Raji (cell line): ENCODE results near the gene PLXNA2.

Experiments
- POLR2A ChIP-seq: IDR thresholded peaks from 2 replicates; pipeline ENCODE4 v1.6.1; 2011; ENCODE audit warnings: low read depth, low read length, control low read depth; ENCODE audit not compliant: insufficient read depth

PLXNA2 gene

DNA sequence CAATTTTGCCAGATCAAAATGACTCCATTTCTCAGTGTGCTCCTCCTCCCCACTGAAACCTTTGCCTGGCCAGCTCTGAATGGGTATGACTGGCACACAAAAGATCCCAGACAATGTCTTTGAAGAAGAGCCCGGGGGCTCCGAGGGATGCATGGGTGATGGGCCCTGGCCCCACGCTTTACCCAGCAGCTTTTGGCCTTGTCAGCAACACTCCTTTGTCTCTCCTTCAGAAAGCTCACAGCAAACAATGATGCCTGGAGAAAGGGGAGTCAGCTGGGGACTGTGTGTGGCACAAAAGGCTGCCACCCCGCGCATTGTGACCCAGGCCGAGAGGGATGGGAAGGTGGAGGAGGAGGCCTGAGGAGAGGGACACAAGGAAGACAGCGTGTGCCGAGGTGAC, 45.9 kb downstream of the PLXNA2 start:
- no peak for TF ChIP-seq POLR2A

DNA sequence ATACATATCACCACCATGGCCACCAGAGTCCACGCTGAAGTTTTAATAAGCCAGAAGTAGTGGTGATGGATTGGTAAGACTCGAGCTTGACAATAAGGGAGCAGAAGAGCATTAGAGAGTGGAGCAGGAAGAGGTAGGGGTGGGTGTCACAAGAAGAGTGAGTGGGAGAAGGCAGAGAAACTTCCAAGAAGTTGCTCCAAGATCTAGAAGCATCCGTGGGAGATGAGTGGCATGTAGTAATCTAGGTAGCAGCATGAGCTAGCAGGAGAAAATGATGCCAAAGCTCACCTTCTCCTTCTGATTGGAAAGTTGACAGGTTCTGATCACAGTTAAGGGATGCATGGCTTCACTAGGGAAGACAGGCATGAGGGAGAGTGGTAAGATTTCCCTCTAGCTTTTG, 49.2 kb downstream of the PLXNA2 start:
- TF ChIP-seq POLR2A = no peak

DNA sequence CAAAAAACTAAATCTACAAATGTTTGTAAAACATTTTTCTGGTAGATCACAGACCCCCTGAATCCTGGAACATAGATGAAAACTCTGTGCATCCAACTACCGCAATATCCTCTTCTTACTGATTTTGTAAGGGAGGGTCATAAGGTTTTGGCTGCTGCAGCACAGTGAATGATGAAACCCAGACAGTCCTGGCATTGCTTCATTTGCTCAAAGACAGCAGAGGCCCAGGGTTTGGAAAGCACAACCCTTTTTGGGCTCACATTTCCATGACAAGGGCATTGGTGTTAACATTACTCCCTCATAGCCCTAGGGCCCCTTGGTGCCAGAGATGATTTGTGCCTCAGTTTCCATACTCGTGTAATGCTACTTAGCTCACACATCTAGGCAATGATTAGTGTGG, 51.2 kb downstream of the PLXNA2 start:
- TF ChIP-seq POLR2A = no peak

DNA sequence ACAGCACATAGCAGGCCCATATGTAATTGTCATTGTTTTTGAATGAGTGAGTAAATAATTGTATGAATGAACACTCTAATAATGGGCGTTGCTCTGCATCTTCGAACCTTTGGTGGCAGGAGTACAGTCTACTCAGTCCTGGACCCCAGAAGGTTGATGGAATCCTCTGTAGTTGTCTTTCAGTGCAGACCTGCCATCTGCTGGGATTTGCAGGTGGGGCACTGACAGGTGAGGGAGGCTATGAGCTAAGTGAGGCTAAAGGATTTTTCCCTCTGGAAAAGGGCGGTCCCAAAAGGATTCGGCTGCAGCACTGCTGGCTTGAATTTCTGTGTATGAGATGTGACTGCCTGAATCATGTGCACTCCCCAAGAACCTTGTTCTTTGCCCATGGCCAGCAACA, 53.4 kb downstream of the PLXNA2 start:
- TF ChIP-seq POLR2A = no peak

DNA sequence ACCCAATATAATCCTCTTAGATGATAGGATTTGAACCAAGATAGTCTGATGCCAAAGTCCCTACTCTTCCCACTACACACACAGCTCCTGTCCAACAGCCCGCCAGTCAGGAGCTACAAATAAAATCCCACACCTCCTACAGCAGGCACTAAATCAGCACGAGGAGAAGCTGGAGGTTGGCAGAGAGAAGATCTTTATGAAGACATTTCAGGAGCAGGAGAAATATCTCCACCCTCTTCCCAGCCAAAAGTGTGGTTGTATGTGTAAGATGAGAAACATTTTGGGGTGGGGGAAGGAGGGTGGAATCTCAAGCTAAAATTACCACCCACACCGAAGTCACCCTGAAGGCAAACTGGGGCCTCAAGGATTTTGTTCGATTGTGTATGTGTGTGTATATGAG, 54.5 kb downstream of the PLXNA2 start:
- TF ChIP-seq POLR2A = no peak

DNA sequence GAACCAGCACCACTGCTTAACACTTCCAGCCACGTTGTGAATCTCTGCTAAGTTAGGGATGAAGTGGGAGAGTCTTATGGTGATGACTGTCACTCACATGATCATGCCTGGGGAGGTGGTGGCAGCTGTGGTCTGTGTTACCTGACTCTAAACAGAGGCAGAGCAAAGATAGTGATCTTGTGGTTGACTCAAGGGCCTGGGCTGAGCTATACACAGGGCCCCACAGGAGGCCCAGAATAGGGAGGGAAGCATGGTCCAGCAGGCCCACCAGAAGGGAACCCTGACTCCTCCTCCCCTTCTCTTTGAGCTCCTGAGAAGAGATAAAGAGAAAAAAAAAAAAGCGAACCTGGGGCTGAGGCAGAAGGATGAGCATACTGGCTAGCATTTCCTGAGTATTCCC, 55.0 kb downstream of the PLXNA2 start:
- no peak for TF ChIP-seq POLR2A

DNA sequence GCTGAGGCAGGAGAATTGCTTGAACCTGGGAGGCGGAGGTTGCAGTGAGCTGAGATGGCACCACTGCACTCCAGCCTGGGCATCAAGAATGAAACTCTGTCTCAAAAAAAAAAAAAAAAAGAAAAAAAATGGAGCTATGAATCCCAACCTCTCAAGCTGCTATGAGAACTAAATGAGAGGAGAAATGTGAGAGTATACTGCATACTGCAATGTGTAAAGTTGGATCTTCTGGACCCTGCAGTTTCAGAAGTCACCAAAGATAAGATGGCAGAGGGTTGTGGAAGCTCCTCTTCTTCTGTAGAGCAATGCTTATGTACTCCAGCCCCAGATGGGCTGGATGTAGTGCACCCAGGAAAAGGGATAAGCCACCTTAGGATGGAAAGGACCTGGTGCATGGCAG, 55.6 kb downstream of the PLXNA2 start:
- TF ChIP-seq POLR2A = no peak

DNA sequence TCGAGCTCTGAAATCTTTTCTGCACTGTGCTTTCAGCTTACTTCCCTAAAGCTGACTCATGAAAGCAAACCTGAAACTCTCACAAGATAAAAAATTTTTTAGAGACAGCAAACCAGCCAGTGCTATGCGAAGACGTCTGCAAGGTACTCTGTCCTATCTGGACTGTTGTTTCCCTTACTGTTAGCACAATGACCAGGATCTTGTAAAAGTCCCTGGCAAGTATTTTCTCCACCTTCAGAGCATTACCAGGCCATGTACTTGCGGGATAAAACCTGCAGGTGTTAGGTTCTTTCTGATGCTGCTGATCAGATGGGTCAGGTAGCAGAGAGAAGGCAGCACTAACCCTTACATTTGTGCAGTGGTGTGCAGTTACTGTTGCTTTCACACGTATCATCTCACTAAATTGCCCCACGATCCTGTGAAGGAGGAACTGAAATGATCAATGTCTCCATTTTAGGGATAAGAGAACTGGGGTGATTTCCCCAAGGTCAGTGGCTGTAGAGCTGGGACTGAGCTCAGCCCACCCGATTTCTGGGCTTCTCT, 56.6 kb downstream of the PLXNA2 start:
- TF ChIP-seq POLR2A = no peak

DNA sequence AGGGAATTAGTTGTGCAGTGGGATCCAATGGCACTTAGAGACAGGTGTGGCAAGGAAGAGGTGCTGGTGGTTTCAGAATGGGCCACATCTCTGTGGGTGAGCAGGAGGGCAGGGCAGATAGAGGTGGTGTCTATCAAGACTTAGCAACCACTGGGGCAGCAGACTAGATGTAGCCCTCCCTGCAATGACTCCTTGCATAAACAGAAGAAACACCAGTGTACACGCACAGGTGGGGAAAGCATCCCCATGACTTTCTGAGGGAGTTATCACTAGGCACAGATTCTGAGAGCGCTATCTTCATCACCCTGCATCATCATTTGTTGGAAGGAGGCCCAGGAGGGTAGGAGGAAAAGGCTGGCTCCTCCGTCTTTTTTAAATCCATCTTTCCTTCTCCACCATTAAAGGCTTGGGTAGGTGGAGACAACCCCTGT, 58.4 kb downstream of the PLXNA2 start:
- TF ChIP-seq POLR2A = no peak

DNA sequence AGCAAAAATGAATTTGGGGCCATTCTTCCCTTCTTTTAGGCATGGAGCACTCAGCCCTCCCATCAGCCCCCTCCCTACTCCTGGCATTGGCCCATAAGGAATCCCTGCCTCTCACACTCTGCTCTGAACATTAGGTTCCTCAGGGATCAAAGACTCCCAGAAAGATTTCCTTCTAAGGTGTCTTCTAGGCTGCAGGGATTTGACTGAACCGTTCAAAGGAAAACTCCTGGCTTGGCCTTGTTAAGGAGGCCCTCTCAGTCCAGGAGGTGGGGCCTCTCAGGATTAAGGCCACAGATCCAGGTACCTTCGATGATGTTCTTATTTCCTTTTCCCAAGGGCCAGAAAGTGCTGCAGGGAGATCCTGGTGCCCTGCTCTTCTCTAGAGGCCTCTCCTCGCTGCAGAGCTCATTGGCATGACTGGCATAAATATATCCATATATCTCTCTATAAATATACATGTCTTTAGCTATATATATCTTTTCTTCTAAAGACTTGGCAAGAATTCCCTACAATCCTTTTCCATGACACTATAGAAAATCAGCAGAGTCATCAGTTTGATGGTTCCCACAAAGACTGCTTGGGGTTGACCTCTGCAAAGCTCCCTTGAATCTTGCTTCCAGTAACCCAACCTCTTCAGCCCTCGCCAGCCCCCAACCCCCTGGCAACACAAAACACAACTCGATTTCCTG, 59.1 kb downstream of the PLXNA2 start:
- no peak for TF ChIP-seq POLR2A

DNA sequence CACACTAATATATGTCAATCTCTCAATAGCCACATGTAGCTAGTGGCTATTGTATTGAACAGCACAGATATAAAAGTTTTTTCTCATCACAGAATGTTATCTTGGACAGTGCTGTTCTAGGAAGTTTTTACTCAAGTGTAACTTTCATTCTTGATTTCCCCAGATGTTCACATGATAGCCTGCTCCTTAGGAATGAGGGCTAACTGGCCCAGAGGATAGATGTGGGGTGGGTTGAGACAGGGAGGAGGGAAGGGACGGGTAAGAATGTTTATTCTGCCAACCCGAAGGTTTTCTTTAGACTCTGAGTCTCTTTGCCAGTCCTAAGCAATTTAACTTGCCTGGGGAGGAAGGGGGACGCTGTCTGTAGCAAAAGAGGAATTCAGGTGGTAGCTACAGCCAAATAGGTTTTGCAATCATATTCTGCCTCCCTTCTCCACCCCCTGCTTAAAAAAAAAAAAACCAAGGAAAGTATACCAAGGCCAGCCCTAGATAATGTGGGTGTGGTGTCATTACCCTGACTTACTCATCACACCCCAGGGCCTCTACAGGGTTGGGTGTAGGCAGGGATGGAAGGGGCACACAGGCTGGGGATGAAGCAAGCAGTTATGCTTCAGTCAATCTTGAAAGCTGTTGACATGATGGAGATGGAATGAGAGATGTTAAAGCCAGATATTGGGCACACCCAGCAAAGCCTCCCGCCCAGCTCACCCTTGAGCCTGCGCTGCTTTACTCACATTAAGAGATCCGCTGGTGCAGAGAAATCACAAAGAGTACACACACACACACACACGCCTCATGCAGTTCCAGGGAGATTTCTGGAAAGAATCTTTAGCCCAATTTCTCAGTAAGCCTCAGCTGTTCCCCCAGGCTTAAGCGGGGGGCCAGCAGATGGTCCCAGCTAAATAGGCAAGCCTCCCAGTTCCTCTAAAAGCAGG, 59.9 kb downstream of the PLXNA2 start:
- no peak for TF ChIP-seq POLR2A

DNA sequence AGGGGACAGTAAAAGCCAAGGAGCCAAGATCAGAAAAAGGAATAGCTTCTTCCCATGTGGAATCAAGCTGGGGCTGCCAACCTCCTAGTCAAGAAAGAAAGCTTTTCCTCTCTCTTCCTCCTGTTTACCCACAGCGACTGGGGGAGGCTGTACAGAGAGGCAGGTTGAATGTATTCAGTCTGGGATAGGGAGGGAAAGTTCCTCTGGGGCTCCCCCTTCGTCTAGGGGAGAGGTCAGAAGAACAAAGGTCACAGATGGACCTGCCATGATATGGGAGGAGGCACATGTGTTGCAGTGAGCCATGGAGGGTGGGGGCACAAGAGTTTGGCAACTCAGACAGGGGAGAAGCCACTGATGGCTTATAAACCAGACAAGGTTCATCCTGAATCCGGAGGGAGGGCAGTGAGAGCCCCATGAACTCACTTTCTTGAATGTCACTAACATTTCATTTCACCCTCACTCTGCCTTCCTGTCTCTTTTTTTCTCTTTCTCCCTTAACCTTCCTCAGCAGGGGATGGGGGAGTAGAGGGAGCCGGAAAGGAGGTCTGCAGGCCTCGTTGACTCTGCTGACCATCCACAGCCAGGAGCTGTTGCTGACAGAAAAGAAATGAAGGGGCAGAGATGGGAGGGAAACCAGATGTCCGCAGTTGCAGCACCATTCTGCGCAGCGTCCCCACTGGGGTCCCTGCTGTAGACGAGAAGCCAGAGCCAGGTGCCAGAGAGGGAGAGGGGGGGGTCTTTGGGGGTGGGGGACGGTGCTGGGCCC, 61.1 kb downstream of the PLXNA2 start:
- no peak for TF ChIP-seq POLR2A

DNA sequence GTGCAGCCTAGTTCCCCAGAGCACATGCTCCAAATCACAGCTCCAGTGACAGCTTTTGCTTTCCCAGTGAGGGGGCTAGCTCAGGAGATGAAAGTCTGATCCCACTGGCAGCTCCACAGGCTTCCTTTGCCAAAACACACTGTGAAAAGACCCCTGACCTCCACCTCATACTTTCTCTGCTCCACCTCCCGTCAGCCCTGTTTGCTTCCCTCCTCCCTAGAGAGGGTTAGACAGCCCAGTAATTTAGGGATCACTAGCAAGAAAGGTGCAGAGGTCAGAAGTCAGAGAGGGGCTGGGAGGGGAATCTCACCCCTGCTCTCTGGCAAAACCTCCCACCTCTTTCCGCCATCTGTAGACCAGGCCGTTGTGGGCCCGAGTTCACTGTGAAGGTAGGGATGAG, 62.8 kb downstream of the PLXNA2 start:
- TF ChIP-seq POLR2A = no peak

DNA sequence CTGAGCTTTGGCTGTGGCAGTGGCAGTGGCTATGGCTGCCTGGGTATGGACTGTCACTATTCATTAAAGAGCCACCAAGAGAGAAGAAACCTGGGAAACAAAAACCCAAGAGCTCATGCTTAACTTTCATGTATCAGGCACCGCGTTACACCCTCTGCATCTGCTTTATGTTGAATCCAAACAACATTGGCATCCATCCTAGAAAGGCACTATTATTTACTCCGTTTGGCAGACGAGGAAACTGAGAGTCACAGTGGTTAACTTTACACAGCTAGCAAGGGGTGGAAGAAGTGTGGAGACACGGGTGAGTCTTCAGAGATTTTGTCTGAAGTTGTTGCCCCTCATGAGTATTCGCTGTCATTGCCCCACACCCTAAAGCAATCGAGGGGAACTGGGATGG, 63.8 kb downstream of the PLXNA2 start:
- no peak for TF ChIP-seq POLR2A

DNA sequence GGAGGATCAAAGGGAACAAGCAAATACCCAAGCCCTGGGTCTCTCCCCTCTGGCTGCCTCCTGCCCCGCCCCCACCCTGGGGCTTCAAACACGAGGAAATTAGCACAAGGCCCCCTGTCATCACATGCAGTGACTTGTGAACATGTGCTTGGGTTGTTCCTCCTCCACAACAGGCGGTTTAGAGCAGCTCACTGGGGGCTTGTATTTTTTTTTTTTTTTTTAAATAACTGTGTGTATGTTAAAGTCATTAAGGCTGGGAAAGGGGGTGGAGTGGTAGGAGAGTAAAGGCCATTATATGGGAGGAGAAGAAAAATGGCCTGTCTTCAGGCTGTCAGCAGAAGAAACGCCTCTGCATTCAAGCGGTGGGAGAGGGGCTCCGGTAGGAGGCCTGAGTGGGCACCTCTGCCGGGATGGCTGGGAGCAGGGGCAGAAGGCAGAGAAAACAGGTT, 64.2 kb downstream of the PLXNA2 start:
- no peak for TF ChIP-seq POLR2A

DNA sequence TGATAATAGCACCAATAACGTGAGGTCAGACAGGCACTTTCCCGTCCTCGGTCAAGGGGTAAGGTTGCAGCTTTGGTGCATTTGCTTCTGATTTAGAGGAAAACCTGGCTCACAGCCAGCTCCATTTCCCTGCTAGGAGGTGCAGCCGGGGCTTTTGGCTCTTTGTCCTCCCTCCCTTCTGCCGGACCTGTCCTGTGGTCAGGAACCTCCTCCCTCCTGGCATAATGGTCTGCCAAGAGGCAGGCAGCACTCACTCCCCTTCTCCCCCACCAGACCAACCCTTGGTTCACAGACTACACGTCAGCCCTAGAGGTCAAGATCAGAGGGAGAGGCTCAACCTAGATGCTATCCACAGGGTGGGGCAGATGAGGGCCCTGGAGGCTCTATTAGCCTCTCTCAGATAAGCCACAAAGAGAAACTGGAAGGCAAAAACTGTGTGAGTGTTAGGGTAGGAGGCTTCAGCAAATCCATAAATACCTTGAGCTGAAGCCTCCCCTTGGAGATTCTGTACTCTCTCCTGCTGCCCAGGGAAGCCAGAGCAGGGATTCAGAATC, 64.8 kb downstream of the PLXNA2 start:
- TF ChIP-seq POLR2A = no peak

DNA sequence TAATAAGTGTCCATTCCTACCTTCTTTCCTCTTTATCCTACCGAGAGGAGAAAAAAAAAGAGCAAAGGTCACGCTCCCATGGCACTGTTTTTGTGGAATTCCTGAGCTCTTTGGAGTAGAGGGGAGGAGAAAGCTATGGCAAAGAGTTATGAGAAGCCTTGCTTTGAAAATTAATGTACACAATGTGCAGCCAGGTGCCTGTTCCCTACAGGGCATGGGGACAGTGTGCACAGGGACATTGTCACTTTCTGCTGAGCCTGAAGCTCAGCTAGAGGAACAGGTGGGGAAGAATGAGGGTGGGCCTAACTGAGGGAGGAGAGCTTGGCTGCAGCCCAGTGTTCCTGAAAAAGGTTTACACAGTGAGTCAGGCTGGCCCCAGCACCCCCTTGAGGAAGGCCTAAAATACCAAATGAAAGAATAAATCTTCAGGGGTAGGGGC, 66.1 kb downstream of the PLXNA2 start:
- TF ChIP-seq POLR2A = no peak
